Activated T-cell treated with anti-CD3 and anti-CD28 coated beads for 1 hour (primary cell): ENCODE measurements around the gene ALG1L2.
"Not testable (repeated sequence)": the region's sequence is repeated elsewhere in the genome, so short reads cannot be mapped to it uniquely, and the experiment has no call there.

Experiments used
- DNase-seq: peaks from one replicate; pipeline ENCODE4 v3.0.0-alpha.2; 2020; ENCODE audit warnings: low read depth

The ALG1L2 gene, protein sequence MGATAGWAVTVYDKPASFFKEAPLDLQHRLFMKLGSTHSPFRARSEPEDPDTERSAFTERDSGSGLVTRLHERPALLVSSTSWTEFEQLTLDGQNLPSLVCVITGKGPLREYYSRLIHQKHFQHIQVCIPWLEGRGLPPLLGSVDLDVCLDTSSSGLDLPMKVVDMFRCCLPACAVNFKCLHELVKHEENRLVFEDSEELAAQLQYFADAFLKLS

DNA sequence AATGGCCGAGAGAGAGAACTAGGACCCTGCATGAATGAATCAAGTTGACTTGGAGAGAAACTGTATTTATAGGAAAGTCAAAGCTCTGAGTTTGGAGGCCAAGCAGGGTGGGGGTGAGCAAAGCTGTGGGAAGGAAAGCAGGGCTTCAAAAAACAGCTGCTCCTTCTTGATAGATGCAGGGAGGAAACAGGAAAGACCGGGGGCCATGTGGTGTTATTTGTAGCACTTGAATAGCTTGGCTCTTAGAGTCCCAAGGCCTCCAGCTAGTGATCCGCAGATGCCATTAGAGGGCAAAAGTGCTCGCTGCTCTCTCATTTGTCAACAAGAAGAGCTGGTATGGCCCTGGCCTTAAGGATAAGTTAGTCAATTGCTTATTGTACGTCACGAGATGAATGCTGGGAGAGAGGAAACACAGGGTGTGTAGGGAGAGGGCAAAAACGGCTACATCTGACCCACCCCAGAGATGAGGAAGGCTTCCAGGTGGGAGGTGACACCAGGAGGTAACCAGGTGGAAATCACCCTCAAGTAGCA, at the start of gene ALG1L2:
ALG1L2 (plus strand) TSS at position 481 of the 531 bp plus-strand sequence. CDS start 186 bp downstream, outside the sequence.
- no peak for DNase-seq

GRCh38 chr3:130037126-130037815, 44.4 kb upstream of the ALG1L2 start:
- DNase-seq = not testable (repeated sequence)

GRCh38 chr3:130042736-130043135, 38.9 kb upstream of the ALG1L2 start:
- DNase-seq = not testable (repeated sequence)

DNA sequence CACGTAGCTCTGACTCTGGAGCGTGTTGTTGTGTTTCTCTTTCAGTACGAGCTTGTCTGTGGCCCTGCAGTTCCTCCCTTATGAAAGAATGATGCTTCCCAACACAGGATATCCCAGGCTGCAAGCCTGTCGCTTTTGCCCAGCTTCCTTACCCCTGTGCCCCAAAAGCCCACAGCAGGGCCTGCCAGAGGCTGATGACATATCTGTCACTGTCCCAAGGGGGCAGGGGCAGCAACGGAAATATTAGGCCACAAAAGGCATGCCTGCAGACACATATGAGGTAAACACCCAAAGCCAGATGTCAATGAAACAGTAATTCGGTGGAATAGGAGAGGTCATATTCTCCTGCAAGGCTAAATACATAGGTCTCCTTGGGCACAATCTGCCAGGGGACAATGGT, 38.0 kb upstream of the ALG1L2 start:
- DNase-seq = not testable (repeated sequence)

DNA sequence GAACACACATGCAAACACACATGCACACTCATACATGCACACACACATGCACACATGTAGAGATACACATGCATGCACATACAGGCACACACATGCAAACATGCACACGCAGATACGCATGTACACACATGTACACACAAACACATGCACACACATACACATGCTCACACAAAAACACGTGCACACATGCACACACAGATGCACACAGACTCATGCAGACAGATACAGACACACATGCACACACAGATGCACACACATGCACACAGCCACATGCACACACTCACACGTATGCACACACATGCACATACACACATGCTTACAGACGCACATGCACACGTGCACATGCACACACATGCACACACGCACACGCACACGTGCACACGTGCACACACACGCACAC, 37.3 kb upstream of the ALG1L2 start:
- no peak for DNase-seq

- DNase-seq = no peak
These were observed 32.9 kb upstream of the ALG1L2 start for GRCh38 chr3:130048726-130049125.

DNA sequence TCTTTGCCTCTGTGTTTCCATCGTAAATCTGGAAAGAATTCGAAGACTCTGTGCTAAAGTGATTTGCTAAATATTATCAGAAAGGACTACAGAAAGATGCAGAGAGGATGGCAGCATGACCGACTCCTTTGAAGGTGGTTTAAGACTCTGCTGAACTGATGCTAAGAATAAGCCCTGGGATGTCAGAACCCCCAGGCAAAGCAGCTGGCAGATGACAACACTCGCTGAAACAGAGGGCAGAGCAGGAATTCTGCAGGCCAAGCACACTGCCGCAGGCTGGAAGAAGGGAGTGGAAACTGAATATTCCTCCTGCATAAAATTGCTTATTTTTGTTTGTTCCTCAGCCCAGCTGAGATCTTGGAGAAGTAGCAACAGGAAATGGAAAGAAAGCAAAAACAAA, 29.3 kb upstream of the ALG1L2 start:
- DNase-seq = not testable (repeated sequence)

DNA sequence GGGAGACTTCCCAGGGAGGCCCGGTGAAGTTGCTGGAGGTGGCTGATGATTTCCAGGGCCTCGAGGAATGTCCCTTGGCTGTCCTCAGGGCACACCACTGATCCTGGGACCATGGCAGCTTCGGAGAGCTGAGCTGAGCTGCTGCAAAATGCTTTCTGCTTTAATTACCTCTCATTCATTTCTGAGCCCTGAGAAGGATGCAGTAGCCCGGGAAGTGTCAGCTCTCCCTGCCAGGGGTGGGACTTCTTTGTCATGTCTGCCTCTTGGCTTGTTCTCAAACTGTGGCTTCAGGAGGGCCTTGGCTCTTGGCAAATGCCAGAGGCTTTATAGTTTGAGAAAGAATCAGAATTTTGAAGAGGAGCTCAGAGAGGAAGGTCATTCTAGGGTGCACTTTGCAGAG, 28.7 kb upstream of the ALG1L2 start:
- not testable (repeated sequence) for DNase-seq

GRCh38 chr3:130057536-130058266, 23.9 kb upstream of the ALG1L2 start:
- DNase-seq = not testable (repeated sequence)

GRCh38 chr3:130058267-130058657, 23.4 kb upstream of the ALG1L2 start:
- not testable (repeated sequence) for DNase-seq

GRCh38 chr3:130058716-130059115, 22.9 kb upstream of the ALG1L2 start:
- DNase-seq = not testable (repeated sequence)

DNA sequence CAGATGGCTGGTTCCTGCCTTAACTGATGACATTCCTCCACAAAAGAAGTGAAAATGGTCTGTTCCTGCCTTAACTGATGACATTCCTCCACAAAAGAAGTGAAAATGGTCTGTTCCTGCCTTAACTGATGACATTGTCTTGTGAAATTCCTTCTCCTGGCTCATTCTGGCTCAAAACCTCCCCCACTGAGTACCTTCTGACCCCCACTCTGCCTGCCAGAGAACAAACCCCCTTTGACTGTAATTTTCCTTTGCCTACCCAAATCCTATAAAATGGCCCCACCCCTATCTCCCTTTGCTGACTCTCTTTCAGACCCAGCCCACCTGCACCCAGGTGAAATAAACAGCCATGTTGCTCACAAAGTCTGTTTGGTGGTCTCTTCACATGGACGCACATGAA, 22.5 kb upstream of the ALG1L2 start:
- not testable (repeated sequence) for DNase-seq

- no peak for DNase-seq
These were observed 8.0 kb upstream of the ALG1L2 start for GRCh38 chr3:130073582-130073981.

DNA sequence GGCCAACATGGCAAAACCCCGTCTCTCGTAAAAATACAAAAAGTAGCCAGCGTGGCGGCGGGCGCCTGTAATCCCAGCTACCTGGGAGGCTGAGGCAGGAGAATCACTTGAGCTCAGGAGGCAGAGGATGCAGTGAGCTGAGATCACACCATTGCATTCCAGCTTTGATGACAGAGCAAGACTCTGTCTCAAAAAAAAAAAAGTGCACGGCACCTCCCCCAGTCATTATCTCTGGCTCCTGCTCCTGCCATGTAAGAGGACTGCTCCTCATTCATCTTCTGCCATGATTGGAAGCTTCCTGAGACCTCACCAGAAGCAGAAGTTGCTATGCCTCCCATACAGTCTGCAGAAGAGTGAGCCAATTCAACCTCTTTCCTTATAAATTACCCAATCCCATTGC, 4.0 kb upstream of the ALG1L2 start:
- DNase-seq = no peak

GRCh38 chr3:130083363-130084090, 1.9 kb downstream of the ALG1L2 start:
- not testable (repeated sequence) for DNase-seq

DNA sequence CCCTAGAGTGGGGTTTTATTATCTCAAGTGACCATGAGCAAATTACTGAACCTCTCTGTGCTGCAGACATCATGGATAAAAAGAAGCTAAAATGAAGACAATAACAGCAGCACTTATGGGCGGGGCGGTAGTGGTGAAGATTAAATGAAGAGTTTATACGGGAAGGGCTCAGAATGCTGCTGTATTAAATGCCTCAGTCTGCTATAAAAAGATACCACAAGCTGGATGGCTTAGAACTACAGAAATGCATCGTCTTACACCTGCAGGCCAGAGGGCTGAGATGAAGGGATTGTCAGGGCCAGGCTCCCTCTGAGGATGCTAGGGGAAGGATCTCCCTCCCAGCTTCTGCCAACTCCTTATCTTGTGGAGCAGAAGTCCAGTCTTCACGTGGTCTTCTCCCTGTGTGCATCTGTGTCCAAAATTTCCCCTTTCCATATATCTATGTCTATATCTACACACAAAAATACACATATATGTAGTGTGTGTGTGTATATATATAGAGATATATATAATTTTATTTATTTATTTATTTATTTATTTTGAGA, 2.9 kb downstream of the ALG1L2 start:
- DNase-seq = no peak

- DNase-seq = no peak
These were observed 4.2 kb downstream of the ALG1L2 start for GRCh38 chr3:130085881-130086280.

GRCh38 chr3:130086628-130087027, 5.0 kb downstream of the ALG1L2 start:
- DNase-seq = not testable (repeated sequence)

GRCh38 chr3:130088061-130088460, 6.4 kb downstream of the ALG1L2 start:
- DNase-seq = no peak

DNA sequence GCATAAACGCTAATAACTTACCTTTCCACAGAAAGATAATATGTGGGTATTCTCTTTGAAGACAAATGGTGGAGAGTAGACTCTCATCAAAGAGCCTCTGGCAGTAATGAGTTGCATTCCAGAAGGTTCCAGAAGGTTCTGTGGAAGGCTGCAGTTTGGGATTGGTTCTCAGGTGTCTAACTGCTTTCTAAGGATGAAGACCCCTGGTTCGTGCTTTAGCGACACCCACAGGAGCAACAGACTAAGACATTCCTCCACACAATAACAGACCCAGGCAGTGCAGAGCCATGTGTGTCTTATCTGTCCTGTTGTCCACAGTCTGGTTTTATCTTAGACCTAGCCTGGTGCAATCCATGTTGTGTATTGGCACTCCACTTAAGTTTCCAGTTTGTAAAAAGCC, 9.1 kb downstream of the ALG1L2 start:
- not testable (repeated sequence) for DNase-seq

GRCh38 chr3:130091958-130092357, 10.3 kb downstream of the ALG1L2 start:
- DNase-seq = no peak
